ENCODE measurements around the gene CTNND2.
"Not testable (repeated sequence)": the region's sequence is repeated elsewhere in the genome, so short reads cannot be mapped to it uniquely, and the experiment has no call there.

CTNND2 gene

DNA sequence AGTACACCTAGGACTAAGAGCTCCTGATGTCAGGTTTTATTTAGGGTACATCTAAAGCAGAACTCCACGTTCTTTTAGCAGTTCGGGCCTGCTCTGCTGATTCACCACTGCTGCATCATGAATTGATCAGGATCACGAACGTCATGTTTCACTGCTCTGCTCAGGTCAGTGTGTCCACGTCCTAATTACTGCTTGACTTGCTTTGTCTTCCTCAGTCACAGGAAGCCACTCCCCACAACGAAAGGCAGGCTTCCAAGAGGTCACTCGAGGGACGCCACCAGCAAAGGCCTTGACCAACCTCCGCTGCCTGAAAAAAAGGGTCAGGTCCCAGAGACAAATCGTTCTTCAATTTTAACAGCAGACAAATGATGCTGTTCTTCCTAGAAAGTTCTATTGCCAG lies 40.3 kb downstream of the CTNND2 start:
- peak; percentile 44 for DNase-seq (ENCODE audit: low spot score)

DNA sequence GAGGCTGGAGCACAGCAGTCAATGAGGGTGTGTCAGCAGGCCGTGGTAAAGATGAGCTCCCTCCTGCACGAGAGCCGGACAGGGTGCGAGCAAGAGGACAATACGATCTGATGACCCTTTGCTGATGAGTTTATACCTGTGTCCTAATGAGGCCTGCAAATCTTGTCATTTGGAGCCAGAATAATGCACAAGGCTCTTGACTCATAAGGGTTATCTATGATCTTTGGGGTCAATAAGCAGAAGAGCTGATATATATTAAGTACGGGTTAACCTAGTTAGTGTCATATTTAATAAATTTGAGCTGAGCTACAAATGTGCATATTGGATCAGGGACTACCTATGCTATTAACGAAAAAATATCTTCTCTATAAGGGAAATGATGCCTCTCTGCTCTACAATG lies 46.9 kb downstream of the CTNND2 start:
- peak; percentile 94 for DNase-seq (ENCODE audit: low spot score)

DNA sequence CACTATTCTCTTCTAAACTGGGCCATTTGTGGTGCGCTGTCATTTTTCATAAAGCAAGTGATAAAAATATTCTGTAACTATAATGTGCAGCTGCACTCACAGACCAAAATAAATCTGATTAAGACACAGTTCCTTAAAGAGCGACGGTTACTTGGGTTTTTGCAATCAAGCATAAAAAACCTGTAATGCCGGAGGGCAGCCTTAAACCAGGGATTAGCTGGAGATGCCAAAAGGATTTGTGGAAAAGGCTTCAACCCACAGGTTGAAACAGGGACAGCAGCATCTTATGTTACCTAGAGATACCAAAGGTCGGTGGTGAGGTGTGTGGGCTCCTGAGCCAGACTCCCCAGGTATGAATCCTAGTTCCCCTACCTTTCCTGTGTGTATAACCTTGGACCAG lies 49.3 kb downstream of the CTNND2 start:
- peak; percentile 76 for DNase-seq (ENCODE audit: low spot score)

DNA sequence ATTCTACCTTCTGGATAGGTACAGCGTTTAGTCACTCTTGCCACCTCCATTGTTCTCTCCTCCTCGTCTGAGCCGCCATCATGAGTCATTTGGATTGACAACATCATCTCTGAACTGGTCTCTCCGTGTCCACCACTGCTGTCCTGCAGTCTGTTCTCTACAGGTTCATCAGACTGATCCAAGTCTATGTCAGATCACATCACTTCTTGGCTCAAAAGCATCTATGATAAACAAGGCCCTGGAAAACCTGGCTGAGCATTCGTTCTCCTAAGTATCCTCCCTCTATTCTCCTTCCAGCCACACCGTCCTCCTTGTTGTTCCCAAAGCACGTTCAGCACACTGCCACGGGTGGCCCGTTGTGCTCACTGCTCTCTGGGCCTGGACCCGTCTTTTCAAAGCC lies 50.5 kb downstream of the CTNND2 start:
- no peak for DNase-seq (ENCODE audit: low spot score)

DNA sequence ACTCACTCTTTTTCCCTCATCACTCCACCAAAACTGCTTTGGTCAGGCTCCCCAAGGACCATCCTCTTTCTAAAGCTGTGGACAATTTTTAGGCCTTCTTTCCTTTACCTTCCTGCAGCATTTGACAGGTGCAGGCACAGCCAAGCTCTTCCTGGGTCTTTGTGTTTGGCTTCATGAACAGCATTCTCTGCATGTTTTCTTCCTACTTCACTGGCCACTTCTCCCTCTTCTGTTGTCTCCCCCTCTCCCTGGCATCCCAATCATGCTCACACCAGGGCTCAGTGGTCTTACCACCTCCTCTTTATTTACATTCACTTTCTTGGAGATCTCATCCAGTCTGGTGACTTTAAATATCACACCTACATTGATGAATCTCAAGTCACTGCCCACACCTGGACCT lies 51.1 kb downstream of the CTNND2 start:
- no peak for DNase-seq (ENCODE audit: low spot score)

DNA sequence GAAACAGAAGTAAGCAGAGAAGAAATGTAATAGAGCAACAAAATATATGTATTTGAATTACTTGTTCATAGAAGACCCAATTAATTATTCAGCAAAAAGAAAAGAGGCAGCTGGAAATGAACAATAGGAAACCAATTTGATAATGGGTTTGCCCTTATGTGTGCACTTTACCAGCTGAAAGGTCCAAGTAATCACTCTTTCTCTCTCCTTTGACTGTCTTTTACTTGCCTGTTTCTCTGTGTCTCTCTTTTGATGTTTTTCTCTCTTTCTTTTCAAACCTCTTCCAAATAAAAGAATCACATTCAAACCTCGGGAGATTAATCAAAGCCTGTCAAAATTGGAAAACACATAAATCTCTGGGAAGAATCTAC lies 51.5 kb downstream of the CTNND2 start:
- no peak for DNase-seq (ENCODE audit: low spot score)

DNA sequence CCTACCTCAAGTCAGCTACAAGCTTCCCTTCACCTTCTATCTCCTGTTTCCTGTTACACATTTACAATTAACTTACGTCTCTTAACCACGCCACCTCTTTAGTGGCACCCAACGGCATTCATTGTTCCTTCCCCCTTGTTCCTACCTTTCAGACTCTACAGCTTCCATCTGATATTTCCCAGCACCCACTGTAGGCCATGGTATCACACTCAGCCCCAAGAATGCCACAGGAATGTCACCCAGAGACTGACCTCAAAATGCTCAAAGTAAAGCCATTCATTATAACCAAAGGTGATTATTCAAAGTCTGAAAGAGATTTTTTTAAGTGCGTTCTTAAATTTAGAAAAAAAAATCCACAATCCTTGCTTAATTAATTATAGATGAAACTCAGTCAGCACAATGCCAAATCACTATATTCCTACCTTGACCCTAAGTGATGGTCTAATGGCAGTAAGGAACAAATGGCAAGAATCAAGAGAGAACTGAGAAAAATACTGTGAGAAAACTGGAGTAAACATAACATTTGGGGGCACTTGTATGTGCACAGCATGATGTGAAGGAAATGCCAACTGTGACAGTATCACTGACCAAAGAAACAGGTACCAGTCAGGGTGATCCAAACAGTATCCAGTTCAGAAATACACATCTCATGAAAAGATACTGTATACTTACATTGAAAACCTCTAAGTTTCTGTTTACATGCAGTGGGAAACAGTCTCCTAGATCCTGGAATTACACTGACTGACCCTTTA lies 52.1 kb downstream of the CTNND2 start:
- no peak for DNase-seq (ENCODE audit: low spot score)

DNA sequence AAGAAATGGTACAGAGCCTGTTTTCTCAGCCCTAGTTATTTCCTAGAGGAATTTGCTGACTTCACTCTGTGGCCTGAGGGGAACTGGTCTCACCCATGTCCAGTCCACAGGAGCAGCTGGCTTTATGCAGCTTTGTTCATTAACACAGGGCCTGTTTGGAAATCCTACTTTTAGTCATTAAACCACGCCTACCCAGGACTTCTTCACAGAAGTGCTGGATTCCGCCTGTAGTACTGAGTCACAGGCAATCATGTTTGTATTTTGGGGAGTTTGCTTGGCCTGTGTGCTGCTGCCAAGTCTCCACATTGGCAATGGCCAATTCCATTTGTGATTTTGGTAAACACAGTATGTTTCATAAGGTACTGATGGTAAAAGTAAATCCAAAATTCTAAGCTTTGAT lies 52.8 kb downstream of the CTNND2 start:
- DNase-seq (ENCODE audit: low spot score): no peak

DNA sequence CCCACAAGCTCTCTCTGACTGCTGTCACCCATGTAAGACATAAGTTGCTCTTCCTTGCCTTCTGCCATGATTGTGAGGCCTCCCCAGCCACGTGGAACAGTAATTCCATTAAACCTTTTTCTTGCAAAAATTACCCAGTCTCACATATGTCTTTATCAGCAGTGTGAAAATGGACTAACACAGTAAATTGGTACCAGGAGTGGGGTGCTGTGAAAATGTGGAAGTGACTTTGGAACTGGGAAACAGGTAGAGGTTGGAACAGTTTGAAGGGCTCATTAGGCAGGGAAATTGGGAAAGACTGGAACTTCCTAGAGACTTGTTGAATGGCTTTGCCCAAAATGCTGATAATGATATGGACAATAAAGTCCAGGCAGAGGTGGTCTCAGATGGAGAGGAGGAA lies 75.7 kb downstream of the CTNND2 start:
- DNase-seq (ENCODE audit: low spot score): not testable (repeated sequence)

DNA sequence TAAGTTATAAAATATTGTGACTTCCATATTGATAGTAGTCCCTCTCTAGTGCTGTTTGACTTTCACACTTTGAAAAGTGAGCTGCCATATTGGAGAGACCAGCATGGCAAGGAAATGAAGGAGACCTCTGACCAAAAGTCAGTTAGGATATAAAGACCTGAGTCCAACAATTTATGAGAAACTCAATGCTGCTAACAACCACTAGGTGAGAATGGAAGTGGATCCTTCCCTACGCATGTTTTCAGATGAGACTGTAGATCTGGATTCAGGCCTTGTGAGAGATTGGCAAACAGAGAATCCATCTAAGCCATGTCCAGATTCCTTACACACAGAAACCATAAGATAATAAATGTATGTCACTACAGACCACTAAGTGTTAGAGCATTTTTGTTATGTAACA lies 81.6 kb downstream of the CTNND2 start:
- DNase-seq (ENCODE audit: low spot score): no peak

DNA sequence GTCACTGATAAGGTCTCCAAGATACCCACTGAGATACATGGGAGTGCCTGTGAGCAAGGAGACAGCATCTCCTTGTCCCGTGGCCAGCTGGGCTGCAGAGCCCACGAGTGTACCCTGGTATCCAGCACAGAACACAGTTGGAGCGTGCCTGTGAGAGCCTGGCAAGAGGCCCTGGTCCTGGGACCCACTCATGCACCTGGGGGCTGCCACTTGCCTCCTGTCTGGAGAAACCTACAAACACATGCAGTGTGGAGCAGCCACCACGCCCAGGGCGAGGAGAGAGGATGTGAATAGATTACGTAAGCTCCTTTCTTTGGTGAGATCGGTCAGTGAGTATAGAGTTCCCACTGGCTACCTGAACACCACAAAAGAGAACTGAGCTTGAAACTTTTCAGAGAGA lies 88.3 kb downstream of the CTNND2 start:
- DNase-seq (ENCODE audit: low spot score): no peak

DNA sequence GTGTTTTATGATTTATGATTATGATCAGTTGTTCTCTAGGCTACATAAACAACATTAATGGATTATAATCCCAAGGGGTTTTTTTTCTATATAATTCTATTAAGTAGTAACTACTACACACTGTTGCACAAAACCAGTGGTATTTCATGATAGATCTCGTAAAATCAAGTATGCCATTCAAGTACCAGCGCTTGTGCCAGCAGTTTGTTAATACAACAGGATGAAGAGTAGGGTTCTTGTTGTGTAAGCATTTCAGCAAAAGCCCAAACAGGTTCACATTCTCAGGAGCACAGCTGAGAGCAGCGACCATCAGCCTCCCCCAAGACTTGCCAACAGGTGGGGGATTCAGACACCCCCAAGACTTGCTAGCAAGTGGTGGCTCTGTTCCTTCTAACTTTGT lies 88.8 kb downstream of the CTNND2 start:
- no peak for DNase-seq (ENCODE audit: low spot score)

DNA sequence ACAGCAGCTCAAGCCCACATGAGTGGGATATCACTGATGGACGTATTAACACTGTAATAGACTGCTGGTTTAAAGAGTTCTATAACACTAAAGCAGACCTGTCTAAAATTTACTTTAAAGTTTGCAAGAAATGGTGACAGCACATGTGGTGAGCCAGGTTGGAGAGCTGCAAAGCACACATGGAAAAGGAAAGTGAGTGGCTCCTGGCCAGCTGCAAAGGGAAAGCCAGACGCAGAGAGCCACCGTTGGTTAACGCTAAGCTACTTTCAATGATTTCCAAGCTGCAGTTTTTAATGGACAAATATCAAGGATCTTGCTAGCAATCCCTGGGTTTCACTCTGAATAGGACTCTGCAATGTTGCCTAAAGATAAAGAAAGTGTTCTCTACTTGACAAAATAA lies 89.9 kb downstream of the CTNND2 start:
- DNase-seq (ENCODE audit: low spot score): no peak

DNA sequence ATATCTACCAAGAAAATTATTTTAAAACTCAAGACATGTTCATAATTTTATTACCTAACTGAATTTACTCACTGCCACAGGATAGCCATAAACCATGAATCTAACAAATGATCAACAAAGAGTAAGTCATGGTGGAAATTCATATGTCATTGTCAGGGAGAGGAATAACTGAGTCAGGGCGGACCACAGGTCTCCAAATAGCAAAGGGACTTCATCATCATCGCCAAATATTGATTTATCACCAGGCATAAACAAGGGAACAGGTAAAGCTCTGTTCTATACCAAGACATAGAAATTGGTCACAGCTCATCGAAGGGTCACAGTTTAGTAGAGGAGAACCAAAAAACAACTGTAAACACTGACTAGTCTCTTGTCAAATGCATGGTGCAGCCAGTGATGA lies 94.8 kb downstream of the CTNND2 start:
- DNase-seq (ENCODE audit: low spot score): no peak

DNA sequence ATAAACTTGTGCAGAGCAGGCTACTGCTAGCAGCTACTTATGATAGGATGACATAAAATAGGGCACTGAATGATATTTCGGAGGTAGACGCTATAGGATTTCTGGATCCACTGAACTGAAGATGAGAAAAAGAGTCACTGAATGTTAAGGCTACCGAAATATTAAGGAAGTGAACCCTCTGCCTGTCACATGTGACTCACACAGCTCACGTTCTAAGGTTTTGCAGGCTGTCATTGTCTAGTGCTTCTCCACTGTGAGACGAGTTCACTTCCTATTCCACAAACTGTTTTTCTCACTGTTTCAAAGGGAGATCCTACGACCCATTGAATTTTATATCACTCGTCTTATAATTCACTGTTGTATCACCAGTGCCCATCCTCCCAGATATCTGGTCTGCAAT lies 100.8 kb downstream of the CTNND2 start:
- no peak for DNase-seq (ENCODE audit: low spot score)

DNA sequence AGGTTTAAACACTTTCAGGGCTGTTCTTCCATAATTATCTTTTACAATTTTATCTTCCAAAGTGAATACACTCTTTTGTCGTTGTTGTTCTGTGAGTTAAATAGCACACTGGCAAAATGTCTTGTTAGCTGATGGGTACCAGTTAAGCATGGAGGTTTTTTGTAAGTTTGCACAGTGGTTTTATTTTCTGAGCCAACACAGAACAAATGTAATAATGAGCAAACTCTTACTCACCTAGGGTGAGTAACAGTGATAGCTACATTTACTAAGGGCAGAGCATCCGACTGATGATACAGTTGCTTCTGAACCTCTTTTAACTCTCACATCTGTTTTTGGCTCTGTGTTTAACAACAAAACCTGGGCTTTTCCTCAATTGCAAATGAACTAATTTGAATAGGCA lies 103.2 kb downstream of the CTNND2 start:
- DNase-seq (ENCODE audit: low spot score): no peak

DNA sequence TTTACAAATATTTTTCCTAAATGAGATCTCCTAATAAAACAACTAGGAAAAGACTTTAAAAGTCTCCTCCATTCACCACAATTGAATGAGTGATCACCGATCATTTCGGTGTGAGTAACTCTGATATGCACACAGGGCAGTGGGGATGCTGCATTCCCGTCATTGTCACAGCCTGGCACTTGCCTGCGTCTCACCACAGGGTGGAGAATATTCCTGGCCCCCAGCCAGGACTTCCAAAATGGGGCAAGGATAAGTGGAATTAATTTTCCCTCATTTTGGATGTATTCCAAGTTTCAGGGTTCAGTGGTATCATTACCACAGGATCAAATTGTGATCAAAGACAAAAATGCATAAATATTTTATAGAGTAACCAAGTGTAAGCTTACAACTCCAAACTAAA lies 107.1 kb downstream of the CTNND2 start:
- DNase-seq (ENCODE audit: low spot score): no peak

DNA sequence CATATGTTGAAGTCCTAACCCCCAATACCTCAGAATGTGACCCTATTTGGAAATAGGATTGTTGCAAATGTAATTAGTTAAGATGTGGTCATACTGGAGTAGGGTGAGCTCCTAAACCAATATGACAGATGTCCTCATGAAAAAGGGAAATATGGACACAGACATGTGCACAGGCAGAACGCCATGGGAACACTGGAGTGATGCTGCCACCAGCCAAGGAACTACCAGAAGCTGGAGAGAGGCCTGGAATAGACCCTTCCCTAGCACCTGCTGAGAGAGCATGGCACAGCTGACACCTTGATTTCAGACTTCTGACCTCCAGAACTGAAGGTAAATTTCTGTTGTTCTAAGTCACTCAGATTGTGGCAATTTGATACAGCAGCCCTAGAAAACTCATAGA lies 110.8 kb downstream of the CTNND2 start:
- DNase-seq (ENCODE audit: low spot score): no peak

DNA sequence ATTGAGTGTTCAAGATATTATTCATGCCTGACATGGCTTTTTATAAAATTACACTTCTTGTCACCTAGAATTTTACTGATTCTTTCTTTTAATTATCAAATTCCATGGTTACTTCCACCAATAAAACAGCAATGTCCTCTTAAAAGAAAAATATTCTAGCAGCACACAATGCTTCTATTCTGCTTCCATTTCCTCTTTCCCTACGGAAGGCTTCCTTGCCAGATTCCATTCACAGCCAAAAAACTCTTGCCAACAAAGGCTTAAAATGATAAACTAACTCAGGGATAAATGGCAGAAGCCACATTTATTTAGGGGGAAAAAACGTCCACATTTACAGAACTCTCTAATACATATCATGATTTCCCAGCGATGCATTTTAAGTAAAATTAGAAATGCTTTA lies 111.6 kb downstream of the CTNND2 start:
- no peak for DNase-seq (ENCODE audit: low spot score)

DNA sequence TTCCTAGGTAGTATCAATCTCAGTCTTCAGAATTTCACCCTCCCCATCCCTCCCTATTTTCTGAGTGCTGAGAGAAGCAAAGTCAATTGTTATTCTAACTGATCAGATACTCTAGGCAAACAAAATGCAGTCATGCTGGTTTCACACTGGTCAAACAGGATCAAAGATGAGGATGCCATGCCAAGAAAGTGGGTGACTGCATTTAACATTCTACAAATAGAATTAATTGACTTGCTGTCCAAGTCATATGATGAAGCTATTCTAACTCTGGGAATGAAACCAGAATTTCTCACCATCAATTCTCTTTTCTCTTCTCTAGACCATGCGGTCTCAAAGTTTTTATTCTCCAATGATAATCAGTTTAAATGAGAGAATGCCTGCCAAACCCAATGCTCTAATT lies 112.5 kb downstream of the CTNND2 start:
- DNase-seq (ENCODE audit: low spot score): no peak

DNA sequence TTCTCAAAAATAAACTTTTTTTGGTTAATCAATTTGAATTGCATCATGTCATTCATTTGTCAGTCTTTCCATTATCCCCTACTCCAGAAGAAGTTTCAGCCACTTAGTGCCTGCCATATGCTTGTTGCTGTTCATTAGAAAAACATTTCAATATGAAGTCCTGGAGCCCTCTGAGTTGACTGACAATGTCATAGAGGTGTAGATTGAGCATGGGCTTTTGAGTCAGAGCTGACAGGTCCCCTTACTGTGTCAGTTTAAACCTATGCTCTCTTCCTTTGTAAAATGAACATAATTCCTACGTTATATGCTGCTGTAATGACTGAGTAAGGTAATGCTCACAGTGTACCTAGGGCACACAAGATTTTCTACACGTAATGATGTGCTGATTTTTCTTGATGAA lies 114.0 kb downstream of the CTNND2 start:
- DNase-seq (ENCODE audit: low spot score): no peak

DNA sequence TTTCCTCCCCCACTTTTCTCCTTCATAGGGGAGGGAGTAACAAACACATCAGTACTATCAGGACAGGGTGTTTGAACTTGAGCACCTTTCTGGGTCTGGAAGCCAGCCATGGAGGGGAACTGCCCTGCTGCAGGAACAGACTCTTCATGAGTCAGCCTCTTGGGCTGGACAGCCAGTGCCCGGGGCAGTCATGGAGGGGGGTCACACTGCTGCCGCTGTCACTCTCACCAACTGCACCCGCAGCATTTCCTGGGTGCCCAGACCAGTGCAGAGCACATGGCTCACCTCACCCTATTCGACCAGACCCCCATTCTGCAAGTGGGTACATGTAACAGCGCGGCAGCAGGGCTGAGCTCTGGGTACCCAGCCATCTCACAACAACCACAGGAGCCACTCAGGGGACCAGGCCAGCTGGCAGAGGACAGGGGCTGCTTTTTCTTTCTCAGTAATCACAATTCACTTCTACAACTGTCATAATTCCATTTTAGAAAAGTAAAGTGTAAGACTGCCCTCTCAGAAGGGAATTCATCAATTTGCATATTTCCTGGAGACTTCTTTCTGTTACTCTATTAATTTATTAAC lies 118.4 kb downstream of the CTNND2 start:
- no peak for DNase-seq (ENCODE audit: low spot score)

DNA sequence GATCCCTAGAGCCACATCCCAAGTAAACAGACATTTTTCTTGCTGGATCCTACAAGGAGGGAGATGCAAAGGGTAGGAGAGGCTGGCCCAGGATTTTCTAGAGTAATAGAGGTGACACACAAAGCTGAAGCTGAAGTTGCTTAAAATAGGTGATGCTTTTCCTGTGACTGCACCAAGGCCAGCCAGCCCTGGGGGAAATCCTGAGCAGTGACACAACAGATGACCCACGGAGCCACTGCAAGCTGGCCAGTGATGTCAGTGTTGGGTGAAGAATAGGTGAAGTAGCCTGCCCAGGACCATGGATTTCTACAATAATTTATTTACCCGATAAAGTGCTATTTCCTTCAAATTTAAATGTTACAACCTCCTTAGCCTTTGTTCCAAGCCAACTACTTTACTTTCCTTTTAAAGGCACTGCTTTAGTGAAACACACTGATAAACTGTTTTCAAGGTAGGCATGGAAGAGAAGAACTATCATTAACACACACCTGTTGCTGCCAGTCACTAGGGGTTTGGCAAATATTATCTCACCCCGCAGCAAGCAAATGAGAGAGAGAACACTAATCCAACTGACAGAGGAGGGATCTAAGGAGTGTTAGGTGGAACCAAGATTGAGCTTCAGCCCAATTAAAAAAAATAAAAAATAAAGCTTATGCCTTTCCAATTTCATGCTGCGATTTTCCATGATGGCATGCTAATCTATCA lies 123.5 kb downstream of the CTNND2 start:
- DNase-seq (ENCODE audit: low spot score): no peak

All from SK-N-DZ (cell line).